ENCODE measurements around the gene SRGAP3.

GRCh38 chr3:9098716-9099675 is 150.4 kb downstream of the SRGAP3 start:
- TF ChIP-seq ZFP30 (CRISPR knock-in tag; IDR thresholded peaks at IDR 0.05): no peak
- TF ChIP-seq ZNF70 (CRISPR knock-in tag; IDR thresholded peaks at IDR 0.05): no peak
- TF ChIP-seq ZNF8 (CRISPR knock-in tag; IDR thresholded peaks at IDR 0.05): no peak
- TF ChIP-seq RARB (CRISPR knock-in tag; IDR thresholded peaks at IDR 0.05): no peak
- TF ChIP-seq ZFP3 (CRISPR knock-in tag; IDR thresholded peaks at IDR 0.05): no peak
- no peak for TF ChIP-seq ZNF565 (CRISPR knock-in tag; conservative IDR thresholded peaks at IDR 0.05; ENCODE audit: low read depth)
- TF ChIP-seq PATZ1 (CRISPR knock-in tag; IDR thresholded peaks at IDR 0.05; ENCODE audit: borderline replicate concordance): no peak
- no peak for TF ChIP-seq ZC3H10 (CRISPR knock-in tag; IDR thresholded peaks at IDR 0.05)
- TF ChIP-seq ISL1 (CRISPR knock-in tag; IDR thresholded peaks at IDR 0.05): no peak
- no peak for TF ChIP-seq CREB5 (CRISPR knock-in tag; IDR thresholded peaks at IDR 0.05; ENCODE audit: low read depth)
- TF ChIP-seq CSRNP3 (CRISPR knock-in tag; IDR thresholded peaks at IDR 0.05): no peak
- no peak for TF ChIP-seq SNAI2 (CRISPR knock-in tag; IDR thresholded peaks at IDR 0.05)
